Stomach (tissue), 4 donors: ENCODE data around the gene PJA2.

Experiments used
- CTCF ChIP-seq, 7 experiments: fragments of 450-650 bp in 4 of 7; fragments of 200-600 bp in 3 of 7; sonication (generic) in 3 of 7; IDR thresholded peaks; one replicate each; pipeline ENCODE4 v1.5.1; 2016 to 2019; ENCODE audit warnings: antibody characterized with exemption in 7 of 7, control low read depth in 2 of 7, mild to moderate bottlenecking in 1 of 7
- EP300 ChIP-seq: sonication (generic); formaldehyde crosslinking; IDR thresholded peaks from one replicate; pipeline ENCODE4 v1.6.1; 2017; ENCODE audit warnings: antibody characterized with exemption
- POLR2A ChIP-seq, 4 donors: fragments of 450-650 bp; IDR thresholded peaks; one replicate each; pipeline ENCODE4 v1.6.1; 2016; ENCODE audit warnings: antibody characterized with exemption in 4 of 4, control low read depth in 2 of 4, mild to moderate bottlenecking in 1 of 4, moderate library complexity in 1 of 4
- POLR2AphosphoS5 ChIP-seq, 3 donors: sonication (generic); formaldehyde crosslinking; IDR thresholded peaks; one replicate each; pipeline ENCODE4 v1.6.1; 2016; ENCODE audit warnings: antibody characterized with exemption in 3 of 3

- TF ChIP-seq CTCF (IDR thresholded peaks at IDR 0.05), result no peak
- no peak for TF ChIP-seq POLR2A (IDR thresholded peaks at IDR 0.05)
- TF ChIP-seq EP300, result no peak
- TF ChIP-seq POLR2AphosphoS5 (IDR thresholded peaks at IDR 0.05), result no peak
Observed at GRCh38 chr5:109304309-109304708, 105.5 kb downstream of the PJA2 start.
